A549 (cell line): ENCODE results near the gene HOXB5. TPM values are rescaled to one million over a fixed set of nuclear protein-coding genes. Genes with fewer than 3 reads are reported as not detected.

Source experiments
- ATAC-seq, 2 experiments: fragments of 200-7000 bp in 1 of 2; fragments of >200 bp in 1 of 2; cut with Nextera tagmentation in 1 of 2; cut with Tn5 transposase in 1 of 2; 3 replicates each; pipeline versions ENCODE4 v1.8.0 to v1.9.1; 2018 to 2020; ENCODE audit warnings: mild to moderate bottlenecking in 1 of 2, moderate library complexity in 1 of 2
- CTCF ChIA-PET: fragments of 300-600 bp; sonication (Branson Sonifier 250); formaldehyde crosslinking; extraction: SDS; loops from one replicate; lab custom pipeline; 2021; ENCODE audit warnings: antibody characterized with exemption, inconsistent platforms; lab: Yijun Ruan, JAX
- POLR2A ChIA-PET: fragments of 350-600 bp; formaldehyde crosslinking; extraction: SDS; loops from one replicate; lab custom pipeline; 2021; ENCODE audit warnings: antibody characterized with exemption, inconsistent platforms; lab: Yijun Ruan, JAX
- DNase-seq, 2 experiments: peaks; one replicate each; pipeline versions ENCODE4 v3.0.0 to v3.0.0-alpha.2; 2011 to 2016; ENCODE audit warnings: low read depth in 1 of 2, low spot score in 1 of 2
- FAIRE-seq: peaks from 2 replicates; lab custom pipeline; 2011; peaks lifted over from hg19 to GRCh38; lab: Jason Lieb, UNC
- H3K27ac ChIP-seq, 2 experiments: fragments of >200 bp; sonication (Bioruptor Twin); formaldehyde crosslinking; 3 replicates each; pipeline ENCODE4 v1.5.1; 2016 to 2017
- H3K4me1 ChIP-seq: fragments of >200 bp; sonication (Bioruptor Twin); formaldehyde crosslinking; 3 replicates; pipeline ENCODE4 v1.6.1; 2016
- H3K4me2 ChIP-seq: fragments of >200 bp; sonication (Bioruptor Twin); formaldehyde crosslinking; 3 replicates; pipeline ENCODE4 v1.6.1; 2016
- H3K4me3 ChIP-seq: fragments of >200 bp; sonication (Bioruptor Twin); formaldehyde crosslinking; 3 replicates; pipeline ENCODE4 v1.5.1; 2016
- H3K9me3 ChIP-seq: fragments of >200 bp; sonication (Bioruptor Twin); formaldehyde crosslinking; 3 replicates; pipeline ENCODE4 v1.6.1; 2016
- CBX2 ChIP-seq: fragments of 200-600 bp; sonication (generic); IDR thresholded peaks from 2 replicates; pipeline ENCODE4 v1.6.1; 2016; ENCODE audit warnings: low read depth, mild to moderate bottlenecking, borderline replicate concordance
- CHD4 ChIP-seq: fragments of 200-600 bp; sonication (generic); IDR thresholded peaks from 2 replicates; pipeline ENCODE4 v1.6.1; 2016; ENCODE audit warnings: antibody characterized with exemption, mild to moderate bottlenecking, borderline replicate concordance
- E2F6 ChIP-seq: IDR thresholded peaks from 2 replicates; pipeline ENCODE4 v1.6.1; 2012; ENCODE audit warnings: low read depth, borderline replicate concordance
- FOXS1 ChIP-seq: fragments of 250-450 bp; sonication (Bioruptor Pico); IDR thresholded peaks from 2 replicates; pipeline ENCODE4 v1.5.0; 2020; ENCODE audit warnings: mild to moderate bottlenecking, moderate library complexity
- JUN ChIP-seq, 2 experiments: fragments of >200 bp; sonication (Bioruptor Twin); formaldehyde crosslinking; IDR thresholded peaks; 2 replicates in 1 of 2; 3 replicates in 1 of 2; pipeline ENCODE4 v1.6.1; 2016 to 2017
- KDM1A ChIP-seq: fragments of 200-600 bp; sonication (generic); IDR thresholded peaks from 2 replicates; pipeline ENCODE4 v1.6.1; 2016; ENCODE audit warnings: low read depth, mild to moderate bottlenecking
- KDM5A ChIP-seq: fragments of 200-600 bp; sonication (generic); IDR thresholded peaks from 2 replicates; pipeline ENCODE4 v1.6.1; 2016; ENCODE audit warnings: antibody characterized with exemption, mild to moderate bottlenecking
- MAZ ChIP-seq: fragments of 150-350 bp; IDR thresholded peaks from 2 replicates; pipeline ENCODE4 v1.6.1; 2014; ENCODE audit warnings: antibody characterized with exemption, low read depth, low read length, borderline replicate concordance
- POLR2AphosphoS2 ChIP-seq: conservative IDR thresholded peaks from 2 replicates; pipeline ENCODE4 v1.6.1; 2012; ENCODE audit warnings: low read length, improper control_type of control experiment, inconsistent platforms
- RFX5 ChIP-seq: fragments of 450-650 bp; IDR thresholded peaks from 2 replicates; pipeline ENCODE4 v1.7.1; 2014; ENCODE audit warnings: antibody characterized with exemption, mild to moderate bottlenecking, moderate library complexity
- RNF2 ChIP-seq: fragments of 200-600 bp; sonication (generic); IDR thresholded peaks from 2 replicates; pipeline ENCODE4 v1.6.1; 2016; ENCODE audit warnings: low read depth, mild to moderate bottlenecking, antibody characterized with exemption, moderate library complexity, borderline replicate concordance
- TFCP2L1 ChIP-seq: fragments of 250-450 bp; sonication (Bioruptor Pico); IDR thresholded peaks from 2 replicates; pipeline ENCODE4 v1.5.0; 2021; ENCODE audit warnings: mild to moderate bottlenecking
- WGBS: methylation state at CpG from one replicate; pipeline ENCODE4 v1.1.6; 2017; ENCODE audit errors: missing lambda C conversion rate; 5-methylcytosine and 5-hydroxymethylcytosine counted together
- polyA plus RNA-seq, 4 experiments: library from polyadenylated mRNA; depleted of rRNA in 3 of 4; stranded (reverse); fragments of >200 nt; fragmentation: RNase III in 1 of 4; extraction: RNeasy Plus Mini Kit Qiagen cat#74134 plus additional on column Dnase treatment in 1 of 4; gene quantifications; 2 replicates in 3 of 4; 3 replicates in 1 of 4; pipeline ENCODE4 v1.2.3, GENCODE V29; 2011 to 2017
- TF ChIP-seq, protein P1 (sequence below): fragments of 450-650 bp; IDR thresholded peaks from 2 replicates; pipeline ENCODE4 v1.6.1; 2014; ENCODE audit warnings: antibody characterized with exemption
- TF ChIP-seq, protein P2 (sequence below): fragments of >200 bp; sonication (Bioruptor Twin); formaldehyde crosslinking; IDR thresholded peaks from 2 replicates; pipeline ENCODE4 v1.6.1; 2016
- TF ChIP-seq, protein P3 (sequence below): IDR thresholded peaks from 2 replicates; pipeline ENCODE4 v1.6.1; 2012

HOXB5 gene
- polyA plus RNA-seq, 2 of the 4 experiments (the other 2 are of a cell fraction) = 2.5 to 3.0 TPM

DNA sequence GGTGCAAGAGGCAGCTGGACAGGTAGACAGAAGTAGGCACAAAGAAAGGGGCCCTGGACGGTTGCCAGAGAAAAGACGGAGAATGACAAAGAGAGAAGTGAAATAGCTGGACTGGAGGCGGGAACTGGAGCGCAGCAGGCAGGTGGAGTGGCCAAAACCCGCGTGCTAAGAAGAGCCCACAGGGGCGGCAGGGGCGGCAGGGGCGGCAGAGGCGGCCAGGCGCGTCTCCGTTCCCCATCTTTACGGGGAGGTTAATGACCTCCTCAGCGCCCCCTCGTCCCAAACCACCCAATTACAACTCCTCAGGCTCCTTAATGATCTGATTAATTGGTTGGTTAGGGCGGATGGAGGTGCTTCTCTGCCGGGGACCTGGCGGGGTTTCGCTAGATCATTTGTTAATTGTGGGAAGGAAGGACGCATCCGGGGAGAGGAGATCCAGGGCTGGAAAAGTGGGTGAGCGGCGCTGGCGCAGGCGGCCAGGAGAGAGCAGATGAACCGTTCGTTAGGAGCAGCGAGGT lies 48.0 kb upstream of the HOXB5 start:
- WGBS = 89% methylated on average over 29 of the region's 29 CpGs
- H3K4me2 ChIP-seq = no peak overlapping the region
- CTCF ChIA-PET = interaction anchor here (0.6 to 6.9 kb wide), 10 partner anchors 9 to 488 kb away, joined by 3 to 118 read pairs (median 6); partner anchors contain the start of gene HOXB9
- FAIRE-seq = no peak
- no peak for DNase-seq
- H3K27ac ChIP-seq = peak overlapping the region in 1 of 2 experiments; percentile 92; a peak in 2 of 6 replicates
- no peak for ATAC-seq
- peaks cover 67% of the 10 kb centered on the region for H3K4me1 ChIP-seq
- TF ChIP-seq KDM1A = no peak
- TF ChIP-seq, protein P1, sequence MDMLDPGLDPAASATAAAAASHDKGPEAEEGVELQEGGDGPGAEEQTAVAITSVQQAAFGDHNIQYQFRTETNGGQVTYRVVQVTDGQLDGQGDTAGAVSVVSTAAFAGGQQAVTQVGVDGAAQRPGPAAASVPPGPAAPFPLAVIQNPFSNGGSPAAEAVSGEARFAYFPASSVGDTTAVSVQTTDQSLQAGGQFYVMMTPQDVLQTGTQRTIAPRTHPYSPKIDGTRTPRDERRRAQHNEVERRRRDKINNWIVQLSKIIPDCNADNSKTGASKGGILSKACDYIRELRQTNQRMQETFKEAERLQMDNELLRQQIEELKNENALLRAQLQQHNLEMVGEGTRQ = no peak
- TF ChIP-seq, all 56 proteins: peak for 0
- POLR2A ChIA-PET = no interaction called here
- H3K4me3 ChIP-seq = no peak overlapping the region
- H3K9me3 ChIP-seq = no peaks in the 10 kb centered on the region

GRCh38 chr17:48640858-48641180 lies 47.2 kb upstream of the HOXB5 start:
- DNase-seq (no peak), ATAC-seq (no peak), FAIRE-seq (no peak)
- no peak overlapping the region for H3K4me2 ChIP-seq
- H3K9me3 ChIP-seq = no peaks in the 10 kb centered on the region
- H3K4me1 ChIP-seq = peaks cover 74% of the 10 kb centered on the region
- ChIA-PET POLR2A (no interaction called here), CTCF (interaction anchor here (0.7 to 6.9 kb wide), 11 partner anchors 13 to 487 kb away, joined by 3 to 118 read pairs (median 5); partner anchors contain the start of gene HOXB9)
- no peak for TF ChIP-seq CHD4
- TF ChIP-seq, protein P1 = no peak
- no peak overlapping the region for H3K27ac ChIP-seq
- 94% methylated on average over 1 of the region's 1 CpG for WGBS
- no peak overlapping the region for H3K4me3 ChIP-seq

- FAIRE-seq (peak; percentile 13), ATAC-seq (no peak), DNase-seq (no peak)
- peaks cover 75% of the 10 kb centered on the region for H3K4me1 ChIP-seq
- ChIA-PET CTCF (interaction anchor here (0.8 to 6.9 kb wide), 12 partner anchors 13 to 487 kb away, joined by 3 to 118 read pairs (median 4); partner anchors contain the start of gene HOXB9), POLR2A (interaction anchor here (0.5 to 1.6 kb wide), 4 partner anchors 14 to 420 kb away, joined by 3 to 11 read pairs (median 4); partner anchors contain the start of gene HOXB9)
- peak overlapping the region in 1 of 2 experiments; percentile 2; a peak in 1 of 6 replicates for H3K27ac ChIP-seq
- TF ChIP-seq, protein P2, sequence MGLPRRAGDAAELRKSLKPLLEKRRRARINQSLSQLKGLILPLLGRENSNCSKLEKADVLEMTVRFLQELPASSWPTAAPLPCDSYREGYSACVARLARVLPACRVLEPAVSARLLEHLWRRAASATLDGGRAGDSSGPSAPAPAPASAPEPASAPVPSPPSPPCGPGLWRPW = no peak
- no peak for TF ChIP-seq RFX5
- no peak for TF ChIP-seq CBX2
- no peak for TF ChIP-seq FOXS1
- TF ChIP-seq POLR2AphosphoS2 = no peak
- no peak for TF ChIP-seq E2F6
- TF ChIP-seq MAZ = no peak
- TF ChIP-seq RNF2 = no peak
- no peak overlapping the region for H3K4me2 ChIP-seq
- H3K4me3 ChIP-seq = no peak overlapping the region
- no peaks in the 10 kb centered on the region for H3K9me3 ChIP-seq
- WGBS = 87% methylated on average over 6 of the region's 6 CpGs
Observed at GRCh38 chr17:48639982-48640857, 46.6 kb upstream of the HOXB5 start.

- no peak for ATAC-seq
- FAIRE-seq = no peak
- TF ChIP-seq, protein P1 = no peak
- TF ChIP-seq TFCP2L1 (CRISPR knock-in tag) (no peak), POLR2AphosphoS2 (no peak), KDM5A (no peak), JUN (IDR thresholded peaks at IDR 0.05) (no peak)
- TF ChIP-seq, protein P3, sequence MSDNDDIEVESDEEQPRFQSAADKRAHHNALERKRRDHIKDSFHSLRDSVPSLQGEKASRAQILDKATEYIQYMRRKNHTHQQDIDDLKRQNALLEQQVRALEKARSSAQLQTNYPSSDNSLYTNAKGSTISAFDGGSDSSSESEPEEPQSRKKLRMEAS = no peak
- TF ChIP-seq, all 56 proteins: peak for 0
- Histone ChIP-seq H3K9me3 (no peaks in the 10 kb centered on the region), H3K4me1 (peaks cover 66% of the 10 kb centered on the region), H3K4me3 (no peak overlapping the region), H3K4me2 (no peak overlapping the region), H3K27ac (0 out of 6 replicates have a peak overlapping the region, but pooled peaks of 1 of the 2 experiments have one; percentile 25)
- ChIA-PET POLR2A (interaction anchor here (1.6 kb wide), 1 partner anchor 13 kb away, joined by 3 read pairs; the partner anchor contains the start of gene HOXB9), CTCF (interaction anchor here (0.7 to 6.9 kb wide), 6 partner anchors 11 to 486 kb away, joined by 3 to 118 read pairs (median 4); partner anchors contain the start of gene HOXB9)
- WGBS = 73% methylated on average over 5 of the region's 5 CpGs
- DNase-seq = peak in 1 of 2 experiments; percentile 45
Observed at GRCh38 chr17:48639136-48639535, 45.6 kb upstream of the HOXB5 start.
